SK-N-SH treated with all-trans-retinoic acid at 6 μM for 48 hours (cell line): ENCODE data around the gene MYL6.
A peak's percentile ranks its signal among the peaks of the same experiment; 100 is the strongest.

Experiments used
- ATAC-seq: fragments of 200-7000 bp; cut with Tn5 transposase; 3 replicates; pipeline ENCODE4 v1.9.1; 2020; ENCODE audit warnings: mild to moderate bottlenecking, moderate library complexity
- BACH2 ChIP-seq: fragments of 250-450 bp; sonication (Bioruptor Pico); IDR thresholded peaks from 2 replicates; pipeline ENCODE4 v1.9.0; 2021; ENCODE audit warnings: mild to moderate bottlenecking, borderline replicate concordance
- GLIS3 ChIP-seq: fragments of 250-450 bp; sonication (Bioruptor Pico); IDR thresholded peaks from 2 replicates; pipeline ENCODE4 v1.5.0; 2020; ENCODE audit warnings: mild to moderate bottlenecking, moderate library complexity
- ISL1 ChIP-seq: fragments of 250-450 bp; sonication (Bioruptor Pico); IDR thresholded peaks from 2 replicates; pipeline ENCODE4 v2.1.2; 2022; ENCODE audit warnings: mild to moderate bottlenecking, moderate library complexity
- PPARA ChIP-seq: fragments of 250-450 bp; sonication (Bioruptor Pico); IDR thresholded peaks from 2 replicates; pipeline ENCODE4 v1.5.0; 2020; ENCODE audit warnings: mild to moderate bottlenecking, borderline replicate concordance
- RARB ChIP-seq: fragments of 250-450 bp; sonication (Bioruptor Pico); IDR thresholded peaks from 2 replicates; pipeline ENCODE4 v1.8.0; 2021; ENCODE audit warnings: mild to moderate bottlenecking, moderate library complexity
- SNAI2 ChIP-seq: fragments of 250-450 bp; sonication (Bioruptor Pico); IDR thresholded peaks from 2 replicates; pipeline ENCODE4 v1.5.0; 2020; ENCODE audit warnings: mild to moderate bottlenecking, moderate library complexity
- TOX ChIP-seq: fragments of 250-450 bp; sonication (Bioruptor Pico); IDR thresholded peaks from 2 replicates; pipeline ENCODE4 v1.8.0; 2021; ENCODE audit warnings: mild to moderate bottlenecking, moderate library complexity, borderline replicate concordance
- ZC3H10 ChIP-seq: fragments of 250-450 bp; sonication (Bioruptor Pico); IDR thresholded peaks from 2 replicates; pipeline ENCODE4 v1.5.1; 2021; ENCODE audit warnings: mild to moderate bottlenecking, moderate library complexity
- ZFP3 ChIP-seq: fragments of 250-450 bp; sonication (Bioruptor Pico); IDR thresholded peaks from 2 replicates; pipeline ENCODE4 v1.5.0; 2020; ENCODE audit warnings: mild to moderate bottlenecking, moderate library complexity
- ZNF565 ChIP-seq: fragments of 450-650 bp; formaldehyde crosslinking; conservative IDR thresholded peaks from 2 replicates; pipeline ENCODE4 v1.5.0; 2020; ENCODE audit warnings: low read depth, mild to moderate bottlenecking, moderate library complexity
- ZNF70 ChIP-seq: fragments of 450-650 bp; formaldehyde crosslinking; IDR thresholded peaks from 2 replicates; pipeline ENCODE4 v1.5.0; 2020; ENCODE audit warnings: mild to moderate bottlenecking, moderate library complexity
- ZNF8 ChIP-seq: fragments of 450-650 bp; formaldehyde crosslinking; IDR thresholded peaks from 2 replicates; pipeline ENCODE4 v1.5.0; 2020; ENCODE audit warnings: mild to moderate bottlenecking, moderate library complexity
- TF ChIP-seq, protein P1 (sequence below): fragments of 250-450 bp; sonication (Bioruptor Pico); IDR thresholded peaks from 2 replicates; pipeline ENCODE4 v1.8.0; 2020; ENCODE audit warnings: mild to moderate bottlenecking, moderate library complexity, borderline replicate concordance
- TF ChIP-seq, protein P2 (sequence below): fragments of 250-450 bp; sonication (Bioruptor Pico); IDR thresholded peaks from 2 replicates; pipeline ENCODE4 v1.5.0; 2020; ENCODE audit warnings: mild to moderate bottlenecking, moderate library complexity
- TF ChIP-seq, protein P3 (sequence below): fragments of 250-450 bp; sonication (Bioruptor Pico); IDR thresholded peaks from 2 replicates; pipeline ENCODE4 v1.5.1; 2020; ENCODE audit warnings: low read depth, mild to moderate bottlenecking, moderate library complexity
- TF ChIP-seq, protein P4 (sequence below): fragments of 250-450 bp; sonication (Bioruptor Pico); IDR thresholded peaks from 2 replicates; pipeline ENCODE4 v1.8.0; 2021; ENCODE audit warnings: low read depth, mild to moderate bottlenecking, moderate library complexity, borderline replicate concordance

MYL6 gene

DNA sequence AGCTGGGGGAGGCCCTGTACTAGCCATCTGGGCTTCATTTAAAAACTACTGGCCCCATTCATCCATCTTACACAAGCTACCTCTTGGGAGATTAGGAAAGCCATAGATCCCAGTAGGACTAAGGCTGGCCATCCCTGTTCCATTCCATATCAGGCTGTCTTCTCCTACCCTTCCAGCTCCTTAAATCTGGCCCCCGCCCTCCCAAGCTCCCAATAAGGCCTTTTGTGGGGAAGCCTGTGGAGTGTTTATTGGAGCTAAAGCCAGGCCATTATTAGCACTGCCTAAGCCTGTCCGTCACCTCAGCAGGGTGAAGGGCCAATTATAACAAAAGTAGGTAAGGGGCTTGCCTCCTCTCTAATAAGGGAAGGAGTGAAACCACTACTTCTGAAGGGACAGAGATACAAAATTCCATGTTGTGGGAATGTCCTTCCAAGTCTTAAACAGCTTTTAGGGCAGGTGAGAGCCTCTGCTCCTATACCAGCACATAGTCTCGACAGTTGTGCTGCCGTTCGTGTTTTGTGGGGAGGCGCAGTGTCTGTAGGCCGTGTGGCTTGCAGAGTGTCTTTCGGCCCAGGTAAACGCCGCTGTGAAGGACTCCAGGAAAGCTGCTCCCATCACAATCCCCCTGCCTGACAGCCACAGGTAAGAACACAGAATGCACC lies 3.7 kb downstream of the MYL6 start:
- no peak for ATAC-seq
- TF ChIP-seq GLIS3: no peak
- no peak for TF ChIP-seq SNAI2
- no peak for TF ChIP-seq BACH2 (CRISPR knock-in tag)
- TF ChIP-seq, protein P1, sequence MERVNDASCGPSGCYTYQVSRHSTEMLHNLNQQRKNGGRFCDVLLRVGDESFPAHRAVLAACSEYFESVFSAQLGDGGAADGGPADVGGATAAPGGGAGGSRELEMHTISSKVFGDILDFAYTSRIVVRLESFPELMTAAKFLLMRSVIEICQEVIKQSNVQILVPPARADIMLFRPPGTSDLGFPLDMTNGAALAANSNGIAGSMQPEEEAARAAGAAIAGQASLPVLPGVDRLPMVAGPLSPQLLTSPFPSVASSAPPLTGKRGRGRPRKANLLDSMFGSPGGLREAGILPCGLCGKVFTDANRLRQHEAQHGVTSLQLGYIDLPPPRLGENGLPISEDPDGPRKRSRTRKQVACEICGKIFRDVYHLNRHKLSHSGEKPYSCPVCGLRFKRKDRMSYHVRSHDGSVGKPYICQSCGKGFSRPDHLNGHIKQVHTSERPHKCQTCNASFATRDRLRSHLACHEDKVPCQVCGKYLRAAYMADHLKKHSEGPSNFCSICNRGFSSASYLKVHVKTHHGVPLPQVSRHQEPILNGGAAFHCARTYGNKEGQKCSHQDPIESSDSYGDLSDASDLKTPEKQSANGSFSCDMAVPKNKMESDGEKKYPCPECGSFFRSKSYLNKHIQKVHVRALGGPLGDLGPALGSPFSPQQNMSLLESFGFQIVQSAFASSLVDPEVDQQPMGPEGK (CRISPR knock-in tag): no peak
- TF ChIP-seq, protein P2, sequence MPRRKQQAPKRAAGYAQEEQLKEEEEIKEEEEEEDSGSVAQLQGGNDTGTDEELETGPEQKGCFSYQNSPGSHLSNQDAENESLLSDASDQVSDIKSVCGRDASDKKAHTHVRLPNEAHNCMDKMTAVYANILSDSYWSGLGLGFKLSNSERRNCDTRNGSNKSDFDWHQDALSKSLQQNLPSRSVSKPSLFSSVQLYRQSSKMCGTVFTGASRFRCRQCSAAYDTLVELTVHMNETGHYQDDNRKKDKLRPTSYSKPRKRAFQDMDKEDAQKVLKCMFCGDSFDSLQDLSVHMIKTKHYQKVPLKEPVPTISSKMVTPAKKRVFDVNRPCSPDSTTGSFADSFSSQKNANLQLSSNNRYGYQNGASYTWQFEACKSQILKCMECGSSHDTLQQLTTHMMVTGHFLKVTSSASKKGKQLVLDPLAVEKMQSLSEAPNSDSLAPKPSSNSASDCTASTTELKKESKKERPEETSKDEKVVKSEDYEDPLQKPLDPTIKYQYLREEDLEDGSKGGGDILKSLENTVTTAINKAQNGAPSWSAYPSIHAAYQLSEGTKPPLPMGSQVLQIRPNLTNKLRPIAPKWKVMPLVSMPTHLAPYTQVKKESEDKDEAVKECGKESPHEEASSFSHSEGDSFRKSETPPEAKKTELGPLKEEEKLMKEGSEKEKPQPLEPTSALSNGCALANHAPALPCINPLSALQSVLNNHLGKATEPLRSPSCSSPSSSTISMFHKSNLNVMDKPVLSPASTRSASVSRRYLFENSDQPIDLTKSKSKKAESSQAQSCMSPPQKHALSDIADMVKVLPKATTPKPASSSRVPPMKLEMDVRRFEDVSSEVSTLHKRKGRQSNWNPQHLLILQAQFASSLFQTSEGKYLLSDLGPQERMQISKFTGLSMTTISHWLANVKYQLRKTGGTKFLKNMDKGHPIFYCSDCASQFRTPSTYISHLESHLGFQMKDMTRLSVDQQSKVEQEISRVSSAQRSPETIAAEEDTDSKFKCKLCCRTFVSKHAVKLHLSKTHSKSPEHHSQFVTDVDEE (CRISPR knock-in tag): no peak
- no peak for TF ChIP-seq ZFP3 (CRISPR knock-in tag)
- no peak for TF ChIP-seq ZC3H10 (CRISPR knock-in tag)
- TF ChIP-seq, protein P3, sequence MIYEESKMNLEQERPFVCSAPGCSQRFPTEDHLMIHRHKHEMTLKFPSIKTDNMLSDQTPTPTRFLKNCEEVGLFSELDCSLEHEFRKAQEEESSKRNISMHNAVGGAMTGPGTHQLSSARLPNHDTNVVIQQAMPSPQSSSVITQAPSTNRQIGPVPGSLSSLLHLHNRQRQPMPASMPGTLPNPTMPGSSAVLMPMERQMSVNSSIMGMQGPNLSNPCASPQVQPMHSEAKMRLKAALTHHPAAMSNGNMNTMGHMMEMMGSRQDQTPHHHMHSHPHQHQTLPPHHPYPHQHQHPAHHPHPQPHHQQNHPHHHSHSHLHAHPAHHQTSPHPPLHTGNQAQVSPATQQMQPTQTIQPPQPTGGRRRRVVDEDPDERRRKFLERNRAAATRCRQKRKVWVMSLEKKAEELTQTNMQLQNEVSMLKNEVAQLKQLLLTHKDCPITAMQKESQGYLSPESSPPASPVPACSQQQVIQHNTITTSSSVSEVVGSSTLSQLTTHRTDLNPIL (CRISPR knock-in tag): no peak
- no peak for TF ChIP-seq PPARA (CRISPR knock-in tag)
- TF ChIP-seq ZNF70 (CRISPR knock-in tag): no peak
- TF ChIP-seq, all 23 proteins: peak for 0

DNA sequence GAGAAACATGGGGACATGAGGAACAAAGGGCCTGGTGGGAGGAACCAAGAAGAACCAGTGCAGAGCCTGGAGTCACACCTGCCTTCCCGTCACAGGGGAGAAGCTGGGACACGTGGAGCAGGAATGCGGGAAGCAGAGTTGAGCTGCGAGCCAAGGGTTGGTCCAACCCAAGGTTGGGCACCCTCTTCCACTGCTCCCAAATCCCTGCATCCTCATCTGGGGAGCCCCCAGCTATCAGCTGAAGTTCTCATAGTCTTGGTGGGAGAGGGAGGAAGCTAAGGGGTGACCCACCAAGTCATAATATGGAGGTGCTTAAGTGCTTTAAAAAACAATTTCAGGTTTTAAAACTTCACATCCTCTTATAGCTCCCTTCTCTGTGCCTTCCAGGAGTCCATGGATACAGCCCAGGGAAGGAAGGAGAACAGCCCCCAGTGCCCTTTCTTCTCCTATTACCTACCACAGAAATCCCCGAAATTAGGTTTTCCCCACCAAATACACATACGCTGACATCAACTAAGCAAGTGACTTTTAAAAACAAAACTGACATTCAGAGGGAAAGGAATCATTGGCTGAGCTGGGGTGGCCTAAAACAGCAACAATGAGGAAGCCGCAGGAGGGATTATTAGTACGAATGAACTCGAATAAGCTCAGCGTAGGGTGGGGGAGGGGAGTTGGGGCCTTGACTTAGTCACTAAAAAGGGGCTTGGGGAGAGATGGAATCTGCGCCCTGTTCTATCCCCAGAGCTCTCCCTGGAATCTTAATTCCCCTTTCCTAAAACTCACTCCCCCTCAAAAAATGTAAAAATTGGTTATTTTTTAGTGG lies 4.5 kb downstream of the MYL6 start:
- no peak for ATAC-seq
- TF ChIP-seq RARB (0 out of 2 replicates have a peak, but pooled peaks have one; percentile 21), ZNF565 (CRISPR knock-in tag) (no peak)
- TF ChIP-seq, all 23 proteins: peak for 1

DNA sequence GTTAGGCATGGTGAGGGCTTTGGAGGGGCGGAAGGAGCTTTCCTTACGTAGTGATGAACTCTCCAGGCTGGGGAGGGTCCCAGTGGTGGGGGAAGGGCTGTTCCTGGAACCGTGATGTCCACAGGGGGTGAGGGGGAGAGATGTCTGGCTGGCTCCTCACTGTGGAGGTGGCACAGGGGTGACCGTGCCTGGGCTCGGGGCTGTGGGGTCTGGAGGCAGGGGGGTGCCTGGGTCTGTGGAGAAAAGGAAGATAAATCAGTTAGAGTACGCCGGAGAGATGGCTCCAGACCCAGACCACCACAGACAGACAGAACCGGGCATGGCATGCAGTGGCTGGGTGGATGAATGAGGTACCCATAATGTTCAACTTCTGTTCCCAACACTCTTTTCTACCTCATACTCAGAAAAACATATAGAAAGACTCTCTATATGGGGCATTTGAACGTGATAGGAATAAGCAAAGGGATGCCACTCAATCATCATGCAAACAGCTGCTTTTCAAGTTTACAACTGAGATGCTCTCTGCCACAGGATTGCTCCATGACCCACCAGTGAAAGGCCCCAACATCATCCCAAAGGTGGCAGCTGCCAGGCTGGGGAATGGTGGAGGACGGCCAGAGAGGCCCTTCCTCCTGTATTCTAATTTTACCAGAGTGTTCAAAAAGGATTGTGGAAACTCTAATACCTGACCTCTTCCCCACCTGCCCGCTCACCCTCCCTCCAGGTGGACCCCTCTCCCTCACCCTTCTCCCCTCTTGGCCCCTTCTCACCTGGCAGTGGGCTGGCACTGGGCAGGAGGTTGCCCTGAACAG lies 5.6 kb downstream of the MYL6 start:
- peak; percentile 2; the same call in 2 of the 3 replicates for ATAC-seq
- TF ChIP-seq TOX (CRISPR knock-in tag): peak; percentile 38; the same call in 1 of the 2 replicates
- TF ChIP-seq ZNF70 (CRISPR knock-in tag): no peak
- TF ChIP-seq ZNF8: no peak
- TF ChIP-seq, all 23 proteins: peak for 1

DNA sequence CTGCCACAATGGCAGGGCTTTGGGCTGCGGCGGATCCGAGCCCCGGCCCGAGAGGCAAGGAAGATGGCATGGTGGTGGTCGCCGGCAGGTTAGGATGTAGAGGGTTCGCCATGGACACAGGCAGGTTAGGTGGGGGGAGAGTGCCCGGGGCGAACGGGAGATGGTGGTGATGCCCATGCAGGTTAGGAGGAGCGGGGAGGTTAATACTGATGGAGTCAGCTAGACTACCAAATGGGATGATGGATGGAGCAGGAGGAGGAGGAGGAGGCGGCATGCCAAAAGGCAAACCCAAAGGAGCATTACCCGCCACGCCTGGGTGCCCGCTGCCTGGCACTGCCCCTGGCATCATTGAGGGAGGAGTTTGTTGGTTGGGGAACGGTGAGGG lies 6.2 kb downstream of the MYL6 start:
- TF ChIP-seq TOX (CRISPR knock-in tag) (no peak), PPARA (CRISPR knock-in tag) (no peak), SNAI2 (no peak), ISL1 (CRISPR knock-in tag) (no peak), ZFP3 (CRISPR knock-in tag) (no peak)
- TF ChIP-seq, protein P4, sequence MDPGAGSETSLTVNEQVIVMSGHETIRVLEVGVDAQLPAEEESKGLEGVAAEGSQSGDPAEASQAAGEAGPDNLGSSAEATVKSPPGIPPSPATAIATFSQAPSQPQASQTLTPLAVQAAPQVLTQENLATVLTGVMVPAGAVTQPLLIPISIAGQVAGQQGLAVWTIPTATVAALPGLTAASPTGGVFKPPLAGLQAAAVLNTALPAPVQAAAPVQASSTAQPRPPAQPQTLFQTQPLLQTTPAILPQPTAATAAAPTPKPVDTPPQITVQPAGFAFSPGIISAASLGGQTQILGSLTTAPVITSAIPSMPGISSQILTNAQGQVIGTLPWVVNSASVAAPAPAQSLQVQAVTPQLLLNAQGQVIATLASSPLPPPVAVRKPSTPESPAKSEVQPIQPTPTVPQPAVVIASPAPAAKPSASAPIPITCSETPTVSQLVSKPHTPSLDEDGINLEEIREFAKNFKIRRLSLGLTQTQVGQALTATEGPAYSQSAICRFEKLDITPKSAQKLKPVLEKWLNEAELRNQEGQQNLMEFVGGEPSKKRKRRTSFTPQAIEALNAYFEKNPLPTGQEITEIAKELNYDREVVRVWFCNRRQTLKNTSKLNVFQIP (CRISPR knock-in tag): no peak
- TF ChIP-seq, protein P3 (CRISPR knock-in tag): no peak
- peak; percentile 3; the same call in 2 of the 3 replicates for ATAC-seq
